ENCODE measurements around the gene FUT3.

FUT3 gene

GRCh38 chr19:5824751-5825150 lies 26.5 kb downstream of the FUT3 start:
- Histone ChIP-seq H3K27me3 (ENCODE audit: insufficient read depth, low read depth) (no peaks in the 10 kb centered on the region), H3K4me1 (ENCODE audit: low read depth, poor library complexity, severe bottlenecking) (peaks cover 14% of the 10 kb centered on the region), H4K20me1 (ENCODE audit: insufficient read depth) (no peaks in the 10 kb centered on the region), H3K4me3 (IDR thresholded peaks at IDR 0.05; ENCODE audit: insufficient read depth, low read depth, low read length) (no peak overlapping the region), H3K79me2 (ENCODE audit: insufficient read depth, low read depth) (no peaks in the 10 kb centered on the region), H3K4me2 (no peak overlapping the region), H3K27ac (no peak overlapping the region), H3K36me3 (ENCODE audit: insufficient read depth) (no peaks in the 10 kb centered on the region), H2AFZ (ENCODE audit: low read depth) (no peak overlapping the region), H3K9ac (no peak overlapping the region)
- TF ChIP-seq CTCF (conservative IDR thresholded peaks at IDR 0.05; ENCODE audit: low read depth, low read length), result no peak

GRCh38 chr19:5823579-5824281 lies 27.5 kb downstream of the FUT3 start:
- H3K27me3 ChIP-seq (ENCODE audit: insufficient read depth, low read depth), result no peaks in the 10 kb centered on the region
- H3K9ac ChIP-seq, result no peak overlapping the region
- no peaks in the 10 kb centered on the region for H4K20me1 ChIP-seq (ENCODE audit: insufficient read depth)
- H3K79me2 ChIP-seq (ENCODE audit: insufficient read depth, low read depth), result no peaks in the 10 kb centered on the region
- H3K36me3 ChIP-seq (ENCODE audit: insufficient read depth), result no peaks in the 10 kb centered on the region
- H3K4me2 ChIP-seq, result no peak overlapping the region
- H3K27ac ChIP-seq, result no peak overlapping the region
- H3K4me1 ChIP-seq (ENCODE audit: low read depth, poor library complexity, severe bottlenecking), result peaks cover 14% of the 10 kb centered on the region
- H2AFZ ChIP-seq (ENCODE audit: low read depth), result no peak overlapping the region
- no peak overlapping the region for H3K4me3 ChIP-seq (IDR thresholded peaks at IDR 0.05; ENCODE audit: insufficient read depth, low read depth, low read length)
- TF ChIP-seq CTCF (conservative IDR thresholded peaks at IDR 0.05; ENCODE audit: low read depth, low read length), result no peak

GRCh38 chr19:5822181-5822844 lies 28.9 kb downstream of the FUT3 start:
- H3K4me1 ChIP-seq (ENCODE audit: low read depth, poor library complexity, severe bottlenecking), result peaks cover 13% of the 10 kb centered on the region
- no peaks in the 10 kb centered on the region for H3K36me3 ChIP-seq (ENCODE audit: insufficient read depth)
- no peak overlapping the region for H3K4me3 ChIP-seq (IDR thresholded peaks at IDR 0.05; ENCODE audit: insufficient read depth, low read depth, low read length)
- H4K20me1 ChIP-seq (ENCODE audit: insufficient read depth), result no peaks in the 10 kb centered on the region
- no peak overlapping the region for H3K9ac ChIP-seq
- no peaks in the 10 kb centered on the region for H3K79me2 ChIP-seq (ENCODE audit: insufficient read depth, low read depth)
- no peak overlapping the region for H2AFZ ChIP-seq (ENCODE audit: low read depth)
- TF ChIP-seq CTCF (conservative IDR thresholded peaks at IDR 0.05; ENCODE audit: low read depth, low read length), result no peak
- no peaks in the 10 kb centered on the region for H3K27me3 ChIP-seq (ENCODE audit: insufficient read depth, low read depth)
- H3K27ac ChIP-seq, result no peak overlapping the region
- H3K4me2 ChIP-seq, result no peak overlapping the region

DNA sequence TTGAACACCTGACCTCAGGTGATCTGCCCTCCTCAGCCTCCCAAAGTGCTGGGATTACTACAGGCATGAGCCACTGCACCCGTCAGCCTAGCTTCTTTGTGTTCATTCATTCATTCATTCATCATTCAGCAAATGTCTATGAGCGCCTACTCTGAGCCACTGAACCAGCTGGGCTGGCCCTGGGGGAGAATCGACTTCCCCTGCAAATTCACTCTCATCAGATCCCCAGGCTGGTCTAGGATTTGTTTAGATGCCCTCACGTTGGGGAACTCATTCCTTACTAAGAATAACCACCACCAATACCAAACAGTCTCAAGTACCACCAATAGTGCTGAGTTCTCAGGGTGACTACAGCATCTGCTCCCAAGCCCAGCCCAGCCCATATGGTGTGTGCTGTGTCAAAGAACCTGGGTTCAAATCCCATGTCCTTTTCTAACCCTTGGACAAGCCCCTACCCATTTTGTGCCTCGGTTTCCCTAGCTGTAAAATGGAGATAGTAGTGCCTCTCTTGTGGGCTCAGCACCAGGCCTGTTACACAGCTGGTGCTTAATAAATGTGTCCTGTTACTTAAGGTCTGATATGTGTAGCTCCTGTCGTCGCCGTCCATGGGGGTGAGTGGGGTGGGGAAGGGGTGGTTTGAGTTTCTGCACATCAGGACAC lies 29.6 kb downstream of the FUT3 start:
- H3K27me3 ChIP-seq (ENCODE audit: insufficient read depth, low read depth), result 0 out of 2 replicates have a peak, but pooled peaks cover 2% of the 10 kb centered on the region
- no peak overlapping the region for H3K4me3 ChIP-seq (IDR thresholded peaks at IDR 0.05; ENCODE audit: insufficient read depth, low read depth, low read length)
- no peak overlapping the region for H3K9ac ChIP-seq
- no peaks in the 10 kb centered on the region for H3K36me3 ChIP-seq (ENCODE audit: insufficient read depth)
- TF ChIP-seq CTCF (conservative IDR thresholded peaks at IDR 0.05; ENCODE audit: low read depth, low read length), result no peak
- no peaks in the 10 kb centered on the region for H4K20me1 ChIP-seq (ENCODE audit: insufficient read depth)
- H3K4me1 ChIP-seq (ENCODE audit: low read depth, poor library complexity, severe bottlenecking), result peaks cover 6% of the 10 kb centered on the region
- H2AFZ ChIP-seq (ENCODE audit: low read depth), result no peak overlapping the region
- no peak overlapping the region for H3K27ac ChIP-seq
- no peak overlapping the region for H3K4me2 ChIP-seq
- H3K79me2 ChIP-seq (ENCODE audit: insufficient read depth, low read depth), result no peaks in the 10 kb centered on the region
